Cardiac muscle cell (in vitro differentiated cells and primary cell): ENCODE measurements around the gene PTOV1. TPM values are rescaled to one million over a fixed set of nuclear protein-coding genes. Genes with fewer than 3 reads are reported as not detected.
"Not testable (repeated sequence)": the region's sequence is repeated elsewhere in the genome, so short reads cannot be mapped to it uniquely, and the experiment has no call there.

Experiments used
- DNase-seq, 2 donors: peaks; one replicate each; pipeline versions ENCODE4 v3.0.0 to v3.0.0-alpha.2; 2010 to 2017; ENCODE audit warnings: low read depth in 1 of 2, low spot score in 1 of 2
- H3K27ac ChIP-seq: fragments of 200-600 bp; sonication (generic); 2 replicates; pipeline ENCODE4 v1.5.1; 2016
- H3K27me3 ChIP-seq: fragments of 200-600 bp; sonication (generic); 2 replicates; pipeline ENCODE4 v1.6.0; 2016; ENCODE audit warnings: control low read depth
- H3K36me3 ChIP-seq: fragments of 200-600 bp; sonication (generic); 2 replicates; pipeline ENCODE4 v1.5.1; 2016; ENCODE audit warnings: control low read depth
- H3K4me1 ChIP-seq: fragments of 200-600 bp; sonication (generic); 2 replicates; pipeline ENCODE4 v1.8.1; 2017; ENCODE audit warnings: low read depth, mild to moderate bottlenecking, mixed run types
- H3K4me3 ChIP-seq: fragments of 200-600 bp; sonication (generic); 2 replicates; pipeline ENCODE4 v1.5.1; 2016; ENCODE audit warnings: mild to moderate bottlenecking
- H3K9me3 ChIP-seq: fragments of 200-600 bp; sonication (generic); 2 replicates; pipeline ENCODE4 v1.5.1; 2017; ENCODE audit warnings: low read depth, mild to moderate bottlenecking, control low read depth
- CTCF ChIP-seq: IDR thresholded peaks from 2 replicates; pipeline ENCODE4 v1.5.1; 2012; ENCODE audit warnings: low read depth, mild to moderate bottlenecking, low read length
- polyA plus RNA-seq: library from polyadenylated mRNA; unstranded; fragments of >200 nt; fragmentation: Nextera tagmentation; extraction: Ambion mirVana; gene quantifications from 2 replicates; pipeline ENCODE4 v1.2.1, GENCODE V29; 2016
- total RNA-seq: library from RNA; depleted of rRNA; stranded (reverse); fragments of >200 nt; gene quantifications from 2 replicates; pipeline ENCODE4 v1.2.3, GENCODE V29; 2016

PTOV1 gene
- total and polyA plus RNA-seq, 2 experiments from 2014 or later = 290 to 583 TPM

- TF ChIP-seq CTCF = no peak
- peak overlapping the region; percentile 86 for H3K4me3 ChIP-seq
- peak overlapping the region; percentile 3 for H3K27ac ChIP-seq
- H3K36me3 ChIP-seq = no peaks in the 10 kb centered on the region
- peaks cover 5% of the 10 kb centered on the region for H3K4me1 ChIP-seq
- H3K27me3 ChIP-seq = no peaks in the 10 kb centered on the region
- no peak for DNase-seq
- no peaks in the 10 kb centered on the region for H3K9me3 ChIP-seq
Observed at GRCh38 chr19:49814010-49814409, 36.9 kb upstream of the PTOV1 start.

- Histone ChIP-seq H3K4me1 (peaks cover 12% of the 10 kb centered on the region), H3K4me3 (no peak overlapping the region), H3K27ac (peak overlapping the region; percentile 96), H3K36me3 (no peaks in the 10 kb centered on the region), H3K9me3 (no peaks in the 10 kb centered on the region), H3K27me3 (no peaks in the 10 kb centered on the region)
- no peak for DNase-seq
- TF ChIP-seq CTCF = no peak
Observed at GRCh38 chr19:49816590-49816989, 34.4 kb upstream of the PTOV1 start.

GRCh38 chr19:49817964-49818648, 32.9 kb upstream of the PTOV1 start, which contains the start of gene MED25:
MED25 (plus strand) TSS chr19:49818289; CDS start chr19:49818342, 53 bp downstream.
- no peaks in the 10 kb centered on the region for H3K36me3 ChIP-seq
- peak within 1 kb of the TSS; percentile 53 for H3K4me3 ChIP-seq
- no peaks in the 10 kb centered on the region for H3K27me3 ChIP-seq
- TF ChIP-seq CTCF = no peak
- H3K4me1 ChIP-seq = peaks cover 12% of the 10 kb centered on the region
- DNase-seq = peak; percentile 86 to 88
- H3K27ac ChIP-seq = peak within 1 kb of the TSS; percentile 96
- H3K9me3 ChIP-seq = no peaks in the 10 kb centered on the region

GRCh38 chr19:49818649-49819370, 32.1 kb upstream of the PTOV1 start:
- Histone ChIP-seq H3K27me3 (no peaks in the 10 kb centered on the region), H3K27ac (peak overlapping the region; percentile 96), H3K4me1 (peaks cover 12% of the 10 kb centered on the region), H3K9me3 (no peaks in the 10 kb centered on the region), H3K36me3 (peaks cover 4% of the 10 kb centered on the region), H3K4me3 (peak overlapping the region; percentile 53)
- no peak for DNase-seq
- no peak for TF ChIP-seq CTCF

GRCh38 chr19:49819452-49820115, 31.4 kb upstream of the PTOV1 start:
- H3K27me3 ChIP-seq, H3K9me3 ChIP-seq, DNase-seq, H3K36me3 ChIP-seq: not testable (repeated sequence)
- peaks cover 12% of the 10 kb centered on the region for H3K4me1 ChIP-seq
- peak overlapping the region; percentile 53 for H3K4me3 ChIP-seq
- peak overlapping the region; percentile 62 for H3K27ac ChIP-seq
